ENCODE measurements around the gene SKIC8. TPM values are rescaled to one million over a fixed set of nuclear protein-coding genes. Genes with fewer than 3 reads are reported as not detected.

SKIC8 gene
- total and polyA plus RNA-seq, 2 donors from 2014 or later, result 48.5 to 87.4 TPM

GRCh38 chr15:78274994-78275393 is 24.4 kb downstream of the SKIC8 start:
- H3K4me1 ChIP-seq (ENCODE audit: control insufficient read depth in 2 of 3, insufficient read depth in 2 of 3, low read depth in 1 of 3, low read length in 3 of 3), result no peaks in the 10 kb centered on the region
- H3K27me3 ChIP-seq (ENCODE audit: control insufficient read depth, insufficient read depth, low read length), result no peaks in the 10 kb centered on the region
- TF ChIP-seq CTCF (IDR thresholded peaks at IDR 0.05; ENCODE audit: borderline replicate concordance, extremely low read depth, insufficient read depth), result no peak
- peaks cover 0 to 15% (median 15%) of the 10 kb centered on the region in 3 donors for H3K36me3 ChIP-seq (ENCODE audit: control insufficient read depth in 2 of 3, insufficient read depth in 3 of 3, low read length in 3 of 3)
- DNase-seq, result no peak
- no peak overlapping the region for H3K4me3 ChIP-seq (ENCODE audit: low read length in 3 of 3)
- no peak overlapping the region for H3K9ac ChIP-seq (ENCODE audit: low read length in 3 of 3)
- H3K9me3 ChIP-seq (ENCODE audit: control insufficient read depth in 2 of 3, insufficient read depth in 1 of 3, low read length in 3 of 3), result no peaks in the 10 kb centered on the region
- H3K27ac ChIP-seq (ENCODE audit: low read depth in 2 of 2, low read length in 2 of 2), result no peak overlapping the region
- intact Hi-C loops (cut with DNase I), result no loop called here
- no peak for FAIRE-seq

GRCh38 chr15:78272776-78273175 is 26.6 kb downstream of the SKIC8 start:
- no peak overlapping the region for H3K9ac ChIP-seq (ENCODE audit: low read length in 3 of 3)
- no peak overlapping the region for H3K27ac ChIP-seq (ENCODE audit: low read depth in 2 of 2, low read length in 2 of 2)
- intact Hi-C loops (cut with DNase I), result no loop called here
- DNase-seq (no peak), FAIRE-seq (no peak)
- no peak overlapping the region for H3K4me3 ChIP-seq (ENCODE audit: low read length in 3 of 3)
- no peak for TF ChIP-seq CTCF (IDR thresholded peaks at IDR 0.05; ENCODE audit: borderline replicate concordance, extremely low read depth, insufficient read depth)
- no peaks in the 10 kb centered on the region for H3K27me3 ChIP-seq (ENCODE audit: control insufficient read depth, insufficient read depth, low read length)
- H3K36me3 ChIP-seq (ENCODE audit: control insufficient read depth in 2 of 3, insufficient read depth in 3 of 3, low read length in 3 of 3), result peaks cover 0 to 15% (median 4%) of the 10 kb centered on the region in 3 donors
- H3K4me1 ChIP-seq (ENCODE audit: control insufficient read depth in 2 of 3, insufficient read depth in 2 of 3, low read depth in 1 of 3, low read length in 3 of 3), result no peaks in the 10 kb centered on the region
- H3K9me3 ChIP-seq (ENCODE audit: control insufficient read depth in 2 of 3, insufficient read depth in 1 of 3, low read length in 3 of 3), result no peaks in the 10 kb centered on the region

- DNase-seq (no peak), FAIRE-seq (no peak)
- no peak overlapping the region for H3K4me3 ChIP-seq (ENCODE audit: low read length in 3 of 3)
- no peaks in the 10 kb centered on the region for H3K27me3 ChIP-seq (ENCODE audit: control insufficient read depth, insufficient read depth, low read length)
- H3K36me3 ChIP-seq (ENCODE audit: control insufficient read depth in 2 of 3, insufficient read depth in 3 of 3, low read length in 3 of 3), result peaks cover 0 to 15% (median 4%) of the 10 kb centered on the region in 3 donors
- TF ChIP-seq CTCF (IDR thresholded peaks at IDR 0.05; ENCODE audit: borderline replicate concordance, extremely low read depth, insufficient read depth), result no peak
- H3K9me3 ChIP-seq (ENCODE audit: control insufficient read depth in 2 of 3, insufficient read depth in 1 of 3, low read length in 3 of 3), result no peaks in the 10 kb centered on the region
- H3K9ac ChIP-seq (ENCODE audit: low read length in 3 of 3), result no peak overlapping the region
- intact Hi-C loops (cut with DNase I), result no loop called here
- H3K27ac ChIP-seq (ENCODE audit: low read depth in 2 of 2, low read length in 2 of 2), result no peak overlapping the region
- no peaks in the 10 kb centered on the region for H3K4me1 ChIP-seq (ENCODE audit: control insufficient read depth in 2 of 3, insufficient read depth in 2 of 3, low read depth in 1 of 3, low read length in 3 of 3)
Observed at GRCh38 chr15:78272316-78272715, 27.1 kb downstream of the SKIC8 start.

- Histone ChIP-seq H3K27ac (ENCODE audit: low read depth in 2 of 2, low read length in 2 of 2) (no peak overlapping the region), H3K27me3 (ENCODE audit: control insufficient read depth, insufficient read depth, low read length) (no peaks in the 10 kb centered on the region), H3K4me1 (ENCODE audit: control insufficient read depth in 2 of 3, insufficient read depth in 2 of 3, low read depth in 1 of 3, low read length in 3 of 3) (peaks cover 0 to 10% (median 7%) of the 10 kb centered on the region in 3 donors), H3K9me3 (ENCODE audit: control insufficient read depth in 2 of 3, insufficient read depth in 1 of 3, low read length in 3 of 3) (no peaks in the 10 kb centered on the region), H3K36me3 (ENCODE audit: control insufficient read depth in 2 of 3, insufficient read depth in 3 of 3, low read length in 3 of 3) (no peaks in the 10 kb centered on the region), H3K9ac (ENCODE audit: low read length in 3 of 3) (peak overlapping the region in 1 of 3 donors; percentile 84), H3K4me3 (ENCODE audit: low read length in 3 of 3) (no peak overlapping the region)
- intact Hi-C loops (cut with DNase I), result no loop called here
- TF ChIP-seq CTCF (IDR thresholded peaks at IDR 0.05; ENCODE audit: borderline replicate concordance, extremely low read depth, insufficient read depth), result no peak
- FAIRE-seq, result no peak
- DNase-seq, result no peak
Observed at GRCh38 chr15:78266806-78267205, 32.6 kb downstream of the SKIC8 start.
